ENCODE data around the gene UBE2V1. TPM values are rescaled to one million over a fixed set of nuclear protein-coding genes. Genes with fewer than 3 reads are reported as not detected.
A peak's percentile ranks its signal among the peaks of the same experiment; 100 is the strongest.

UBE2V1 gene
- total RNA-seq, 1 donor from 2014 or later = 30.9 TPM

- ATAC-seq = no peak
- DNase-seq (ENCODE audit: low spot score) = no peak
These were observed 63.4 kb downstream of the UBE2V1 start for GRCh38 chr20:50049442-50050026.

- no peak for ATAC-seq
- DNase-seq (ENCODE audit: low spot score) = no peak
These were observed 64.4 kb downstream of the UBE2V1 start for GRCh38 chr20:50048420-50049166.

- ATAC-seq (no peak), DNase-seq (ENCODE audit: low spot score) (no peak)
These were observed 68.5 kb downstream of the UBE2V1 start for GRCh38 chr20:50044353-50044960.

- ATAC-seq (no peak), DNase-seq (ENCODE audit: low spot score) (no peak)
These were observed 69.2 kb downstream of the UBE2V1 start for GRCh38 chr20:50043573-50044352.

GRCh38 chr20:50042370-50043313 lies 70.3 kb downstream of the UBE2V1 start:
- ATAC-seq (no peak), DNase-seq (ENCODE audit: low spot score) (no peak)

GRCh38 chr20:50041246-50041873 lies 71.6 kb downstream of the UBE2V1 start:
- ATAC-seq = no peak
- no peak for DNase-seq (ENCODE audit: low spot score)

GRCh38 chr20:50040432-50041245 lies 72.3 kb downstream of the UBE2V1 start:
- ATAC-seq = no peak
- DNase-seq (ENCODE audit: low spot score) = no peak

- no peak for ATAC-seq
- DNase-seq (ENCODE audit: low spot score) = no peak
These were observed 73.1 kb downstream of the UBE2V1 start for GRCh38 chr20:50039706-50040431.

- ATAC-seq (peak; percentile 16), DNase-seq (ENCODE audit: low spot score) (no peak)
These were observed 74.4 kb downstream of the UBE2V1 start for GRCh38 chr20:50038574-50038991.

- ATAC-seq = no peak
- no peak for DNase-seq (ENCODE audit: low spot score)
These were observed 74.8 kb downstream of the UBE2V1 start for GRCh38 chr20:50038169-50038568.

- DNase-seq (ENCODE audit: low spot score) (no peak), ATAC-seq (no peak)
These were observed 75.4 kb downstream of the UBE2V1 start for GRCh38 chr20:50037575-50037974.

GRCh38 chr20:50037123-50037522 lies 75.8 kb downstream of the UBE2V1 start:
- ATAC-seq (no peak), DNase-seq (ENCODE audit: low spot score) (no peak)

- no peak for DNase-seq (ENCODE audit: low spot score)
- no peak for ATAC-seq
These were observed 76.2 kb downstream of the UBE2V1 start for GRCh38 chr20:50036703-50037102.

GRCh38 chr20:50034567-50035180 lies 78.3 kb downstream of the UBE2V1 start:
- DNase-seq (ENCODE audit: low spot score) (no peak), ATAC-seq (no peak)

- ATAC-seq (no peak), DNase-seq (ENCODE audit: low spot score) (no peak)
These were observed 79.8 kb downstream of the UBE2V1 start for GRCh38 chr20:50032955-50033666.

Data from left lobe of liver (tissue), 2 donors.